Measurements from ENCODE around the gene AJM1.

AJM1 gene

DNA sequence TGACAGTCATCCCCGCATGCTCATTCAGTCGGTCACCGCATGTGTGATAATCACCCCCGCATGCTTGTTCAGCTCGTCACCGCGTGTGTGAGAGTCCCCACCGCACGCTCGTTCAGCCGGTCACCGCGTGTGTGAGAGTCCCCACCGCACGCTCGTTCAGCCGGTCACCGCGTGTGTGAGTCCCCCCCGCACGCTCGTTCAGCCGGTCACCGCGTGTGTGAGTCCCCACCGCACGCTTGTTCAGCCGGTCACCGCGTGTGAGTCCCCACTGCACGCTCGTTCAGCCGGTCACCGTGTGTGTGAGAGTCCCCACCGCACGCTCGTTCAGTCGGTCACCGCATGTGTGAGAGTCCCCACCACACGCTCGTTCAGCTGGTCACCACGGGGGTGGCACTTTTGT is 47.6 kb downstream of the AJM1 start:
- Mint-ChIP-seq H3K9me3 (no peaks in the 10 kb centered on the region), H3K4me3 (no peak overlapping the region), H3K27ac (no peak overlapping the region), H3K27me3 (no peaks in the 10 kb centered on the region), H3K4me1 (peaks cover 21 to 44% of the 10 kb centered on the region in 2 donors), H3K36me3 (peaks cover 19 to 28% of the 10 kb centered on the region in 2 donors)
- no peak for ATAC-seq (replicated peaks)
- no peak for DNase-seq

DNA sequence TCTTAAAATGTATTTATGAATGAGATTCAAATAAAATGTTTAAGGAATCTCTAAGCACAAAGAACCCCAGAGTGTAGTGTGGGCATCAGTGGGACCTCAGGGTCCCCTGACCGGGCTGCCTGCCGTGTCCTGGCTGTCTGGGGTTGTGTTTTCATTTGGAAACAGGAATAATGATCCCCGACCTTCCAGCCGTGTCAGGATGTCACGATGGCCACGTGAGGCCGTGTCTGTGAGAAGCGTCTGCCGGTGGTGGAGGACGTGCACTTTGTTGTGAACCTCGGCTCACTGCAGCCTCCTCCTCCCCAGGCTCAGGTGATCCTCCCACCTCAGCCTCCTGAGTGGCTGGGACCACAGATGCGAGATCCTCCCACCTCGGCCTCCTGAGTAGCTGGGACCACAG is 48.4 kb downstream of the AJM1 start:
- H3K27ac Mint-ChIP-seq: no peak overlapping the region
- no peak overlapping the region for H3K4me3 Mint-ChIP-seq
- H3K27me3 Mint-ChIP-seq: no peaks in the 10 kb centered on the region
- no peaks in the 10 kb centered on the region for H3K9me3 Mint-ChIP-seq
- ATAC-seq (replicated peaks): no peak
- H3K4me1 Mint-ChIP-seq: peaks cover 19 to 44% of the 10 kb centered on the region in 2 donors
- H3K36me3 Mint-ChIP-seq: peaks cover 19 to 32% of the 10 kb centered on the region in 2 donors
- DNase-seq: no peak

All from stimulated activated naive B cell treated with anti-CD40 and anti-IgM and Interleukin-4, amounts not matched to agents 10 μg/mL and 1 μg/mL and 100 μg/mL, for 72 hours (primary cell).